ENCODE data around the gene PPP2R2C. TPM values are rescaled to one million over a fixed set of nuclear protein-coding genes. Genes with fewer than 3 reads are reported as not detected.

PPP2R2C gene
- total and polyA plus RNA-seq, 10 of the 15 experiments (the other 5 are each of a cell fraction or from before 2014, with no cell fraction given): 0.13 to 0.15 TPM; not detected in 8

DNA sequence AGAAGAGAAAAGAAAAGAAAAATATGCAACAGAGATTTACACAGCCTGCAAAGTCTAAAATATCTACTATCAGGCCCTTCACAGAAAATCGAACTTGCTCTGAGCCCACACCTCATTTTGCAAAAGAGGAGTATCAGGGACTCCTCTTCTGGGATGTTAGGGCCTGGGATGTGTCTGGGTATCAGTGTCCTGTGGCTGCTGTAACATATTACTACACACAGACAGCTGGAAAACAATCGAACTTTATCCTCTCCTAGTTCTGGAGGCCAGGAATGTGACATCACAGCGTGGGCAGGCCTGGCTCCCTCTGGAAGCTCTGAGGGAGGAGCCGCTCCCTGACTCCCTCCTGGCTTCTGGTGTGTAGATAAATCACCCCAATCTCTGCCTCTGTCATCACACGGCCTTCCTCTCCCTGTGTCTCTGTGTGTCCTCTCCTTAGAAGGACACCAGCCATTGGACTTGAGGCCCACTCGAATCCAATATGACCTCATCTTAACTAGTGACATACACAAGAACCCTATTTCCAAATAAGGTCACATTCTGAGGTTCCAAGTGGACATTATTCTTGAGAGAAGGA, 52.9 kb downstream of the PPP2R2C start:
- Histone ChIP-seq H3K36me3 (ENCODE audit: control insufficient read depth in 2 of 2, insufficient read depth in 2 of 2, low read length in 1 of 2) (no peaks in the 10 kb centered on the region), H3K4me2 (ENCODE audit: control insufficient read depth, insufficient read depth) (no peak overlapping the region), H3K9ac (ENCODE audit: control insufficient read depth, insufficient read depth, low read length) (no peak overlapping the region), H4K20me1 (ENCODE audit: control insufficient read depth, insufficient read depth) (no peaks in the 10 kb centered on the region), H3K4me1 (ENCODE audit: control insufficient read depth, insufficient read depth, low read length) (peaks cover 9% of the 10 kb centered on the region), H3K27ac (ENCODE audit: control insufficient read depth, insufficient read depth) (no peak overlapping the region), H2AFZ (ENCODE audit: control insufficient read depth, low read depth, low read length) (no peak overlapping the region), H3K9me3 (replicated peaks; ENCODE audit: control insufficient read depth, insufficient read depth, low read length) (no peaks in the 10 kb centered on the region; the same call in 2 of the 3 replicates), H3K4me3 (no peak overlapping the region), H3K27me3 (replicated peaks in 1 of 2; ENCODE audit: control insufficient read depth in 2 of 2, insufficient read depth in 2 of 2, low read length in 1 of 2) (no peaks in the 10 kb centered on the region; a peak in 2 of 4 replicates), H3K79me2 (ENCODE audit: control insufficient read depth, insufficient read depth, low read length) (no peaks in the 10 kb centered on the region)
- in situ Hi-C loops (cut with MboI) (no loop called here), intact Hi-C loops (cut with micrococcal nuclease; ENCODE audit: unreplicated experiment) (no loop called here)
- no peak for ATAC-seq
- no peak for DNase-seq (ENCODE audit: low read depth, low spot score)
- SMC1A ChIA-PET (ENCODE audit: uncharacterized antibody, unreplicated experiment): no interaction called here
- BruUV-seq (replicated peaks): no TSS peak
- 5% methylated on average over 6 of the region's 6 CpGs for WGBS (ENCODE audit: insufficient coverage, insufficient replicate concordance, low lambda C conversion rate, missing lambda C conversion rate)
- CTCF ChIA-PET: no interaction called here
- TF ChIP-seq, protein P1, sequence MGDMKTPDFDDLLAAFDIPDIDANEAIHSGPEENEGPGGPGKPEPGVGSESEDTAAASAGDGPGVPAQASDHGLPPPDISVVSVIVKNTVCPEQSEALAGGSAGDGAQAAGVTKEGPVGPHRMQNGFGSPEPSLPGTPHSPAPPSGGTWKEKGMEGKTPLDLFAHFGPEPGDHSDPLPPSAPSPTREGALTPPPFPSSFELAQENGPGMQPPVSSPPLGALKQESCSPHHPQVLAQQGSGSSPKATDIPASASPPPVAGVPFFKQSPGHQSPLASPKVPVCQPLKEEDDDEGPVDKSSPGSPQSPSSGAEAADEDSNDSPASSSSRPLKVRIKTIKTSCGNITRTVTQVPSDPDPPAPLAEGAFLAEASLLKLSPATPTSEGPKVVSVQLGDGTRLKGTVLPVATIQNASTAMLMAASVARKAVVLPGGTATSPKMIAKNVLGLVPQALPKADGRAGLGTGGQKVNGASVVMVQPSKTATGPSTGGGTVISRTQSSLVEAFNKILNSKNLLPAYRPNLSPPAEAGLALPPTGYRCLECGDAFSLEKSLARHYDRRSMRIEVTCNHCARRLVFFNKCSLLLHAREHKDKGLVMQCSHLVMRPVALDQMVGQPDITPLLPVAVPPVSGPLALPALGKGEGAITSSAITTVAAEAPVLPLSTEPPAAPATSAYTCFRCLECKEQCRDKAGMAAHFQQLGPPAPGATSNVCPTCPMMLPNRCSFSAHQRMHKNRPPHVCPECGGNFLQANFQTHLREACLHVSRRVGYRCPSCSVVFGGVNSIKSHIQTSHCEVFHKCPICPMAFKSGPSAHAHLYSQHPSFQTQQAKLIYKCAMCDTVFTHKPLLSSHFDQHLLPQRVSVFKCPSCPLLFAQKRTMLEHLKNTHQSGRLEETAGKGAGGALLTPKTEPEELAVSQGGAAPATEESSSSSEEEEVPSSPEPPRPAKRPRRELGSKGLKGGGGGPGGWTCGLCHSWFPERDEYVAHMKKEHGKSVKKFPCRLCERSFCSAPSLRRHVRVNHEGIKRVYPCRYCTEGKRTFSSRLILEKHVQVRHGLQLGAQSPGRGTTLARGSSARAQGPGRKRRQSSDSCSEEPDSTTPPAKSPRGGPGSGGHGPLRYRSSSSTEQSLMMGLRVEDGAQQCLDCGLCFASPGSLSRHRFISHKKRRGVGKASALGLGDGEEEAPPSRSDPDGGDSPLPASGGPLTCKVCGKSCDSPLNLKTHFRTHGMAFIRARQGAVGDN (IDR thresholded peaks at IDR 0.05): no peak
- no peak for TF ChIP-seq NBN (IDR thresholded peaks at IDR 0.05)
- TF ChIP-seq, protein P2, sequence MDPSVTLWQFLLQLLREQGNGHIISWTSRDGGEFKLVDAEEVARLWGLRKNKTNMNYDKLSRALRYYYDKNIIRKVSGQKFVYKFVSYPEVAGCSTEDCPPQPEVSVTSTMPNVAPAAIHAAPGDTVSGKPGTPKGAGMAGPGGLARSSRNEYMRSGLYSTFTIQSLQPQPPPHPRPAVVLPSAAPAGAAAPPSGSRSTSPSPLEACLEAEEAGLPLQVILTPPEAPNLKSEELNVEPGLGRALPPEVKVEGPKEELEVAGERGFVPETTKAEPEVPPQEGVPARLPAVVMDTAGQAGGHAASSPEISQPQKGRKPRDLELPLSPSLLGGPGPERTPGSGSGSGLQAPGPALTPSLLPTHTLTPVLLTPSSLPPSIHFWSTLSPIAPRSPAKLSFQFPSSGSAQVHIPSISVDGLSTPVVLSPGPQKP (IDR thresholded peaks at IDR 0.05; ENCODE audit: low read depth, low read length): no peak
- TF ChIP-seq JUNB (IDR thresholded peaks at IDR 0.05): no peak
- TF ChIP-seq IRF4 (IDR thresholded peaks at IDR 0.05; ENCODE audit: low read depth, low read length): no peak
- no peak for TF ChIP-seq ASH2L (IDR thresholded peaks at IDR 0.05; ENCODE audit: borderline replicate concordance, low read depth)
- no peak for TF ChIP-seq NFXL1 (IDR thresholded peaks at IDR 0.05; ENCODE audit: borderline replicate concordance)
- TF ChIP-seq POLR2AphosphoS5 (IDR thresholded peaks at IDR 0.05; ENCODE audit: low read length): no peak
- TF ChIP-seq RAD21 (IDR thresholded peaks at IDR 0.05; ENCODE audit: insufficient read depth, low read depth, low read length): no peak
- TF ChIP-seq SREBF1 (IDR thresholded peaks at IDR 0.05; ENCODE audit: low read length): no peak
- TF ChIP-seq LARP7 (IDR thresholded peaks at IDR 0.05): no peak
- TF ChIP-seq CHD2 (IDR thresholded peaks at IDR 0.05; ENCODE audit: borderline replicate concordance, low read depth, low read length): no peak
- no peak for TF ChIP-seq TCF3 (IDR thresholded peaks at IDR 0.05; ENCODE audit: borderline replicate concordance, insufficient read depth, low read depth, low read length)
- TF ChIP-seq, protein P3, sequence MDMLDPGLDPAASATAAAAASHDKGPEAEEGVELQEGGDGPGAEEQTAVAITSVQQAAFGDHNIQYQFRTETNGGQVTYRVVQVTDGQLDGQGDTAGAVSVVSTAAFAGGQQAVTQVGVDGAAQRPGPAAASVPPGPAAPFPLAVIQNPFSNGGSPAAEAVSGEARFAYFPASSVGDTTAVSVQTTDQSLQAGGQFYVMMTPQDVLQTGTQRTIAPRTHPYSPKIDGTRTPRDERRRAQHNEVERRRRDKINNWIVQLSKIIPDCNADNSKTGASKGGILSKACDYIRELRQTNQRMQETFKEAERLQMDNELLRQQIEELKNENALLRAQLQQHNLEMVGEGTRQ (IDR thresholded peaks at IDR 0.05; ENCODE audit: borderline replicate concordance, low read depth, low read length): no peak
- TF ChIP-seq PML (IDR thresholded peaks at IDR 0.05; ENCODE audit: low read length): no peak
- TF ChIP-seq, protein P4, sequence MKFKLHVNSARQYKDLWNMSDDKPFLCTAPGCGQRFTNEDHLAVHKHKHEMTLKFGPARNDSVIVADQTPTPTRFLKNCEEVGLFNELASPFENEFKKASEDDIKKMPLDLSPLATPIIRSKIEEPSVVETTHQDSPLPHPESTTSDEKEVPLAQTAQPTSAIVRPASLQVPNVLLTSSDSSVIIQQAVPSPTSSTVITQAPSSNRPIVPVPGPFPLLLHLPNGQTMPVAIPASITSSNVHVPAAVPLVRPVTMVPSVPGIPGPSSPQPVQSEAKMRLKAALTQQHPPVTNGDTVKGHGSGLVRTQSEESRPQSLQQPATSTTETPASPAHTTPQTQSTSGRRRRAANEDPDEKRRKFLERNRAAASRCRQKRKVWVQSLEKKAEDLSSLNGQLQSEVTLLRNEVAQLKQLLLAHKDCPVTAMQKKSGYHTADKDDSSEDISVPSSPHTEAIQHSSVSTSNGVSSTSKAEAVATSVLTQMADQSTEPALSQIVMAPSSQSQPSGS (IDR thresholded peaks at IDR 0.05; ENCODE audit: low read length): no peak
- TF ChIP-seq HDAC2 (IDR thresholded peaks at IDR 0.05): no peak
- TF ChIP-seq ESRRA (IDR thresholded peaks at IDR 0.05; ENCODE audit: low read length): no peak
- TF ChIP-seq RCOR1 (conservative IDR thresholded peaks at IDR 0.05; ENCODE audit: low read depth, low read length): no peak
- RAD21 ChIA-PET (ENCODE audit: unreplicated experiment): no interaction called here
- POLR2A ChIA-PET: no interaction called here
- no peak for FAIRE-seq

Measured in GM12878 (cell line).